Skeletal muscle cell (primary cell): ENCODE data around the gene CWC27.
"Not testable (repeated sequence)": the region's sequence is repeated elsewhere in the genome, so short reads cannot be mapped to it uniquely, and the experiment has no call there.

ENCODE experiments used
- DNase-seq: peaks from one replicate; pipeline ENCODE4 v3.0.0-alpha.2; 2010; ENCODE audit warnings: low read depth
- H3K4me3 ChIP-seq: 2 replicates; pipeline ENCODE4 v1.5.1; 2011; ENCODE audit warnings: low read depth, mild to moderate bottlenecking, control low read depth, low read length, moderate library complexity

CWC27 gene

GRCh38 chr5:64784451-64785025, 15.8 kb downstream of the CWC27 start:
- peak; percentile 47 for DNase-seq
- no peak overlapping the region for H3K4me3 ChIP-seq

GRCh38 chr5:64786372-64786771, 17.6 kb downstream of the CWC27 start:
- DNase-seq: no peak
- H3K4me3 ChIP-seq: no peak overlapping the region

- no peak for DNase-seq
- no peak overlapping the region for H3K4me3 ChIP-seq
These were observed 19.4 kb downstream of the CWC27 start for GRCh38 chr5:64788156-64788555.

- DNase-seq: peak; percentile 34
- no peak overlapping the region for H3K4me3 ChIP-seq
These were observed 20.7 kb downstream of the CWC27 start for GRCh38 chr5:64789457-64789856.

GRCh38 chr5:64790210-64790609, 21.5 kb downstream of the CWC27 start:
- no peak for DNase-seq
- H3K4me3 ChIP-seq: no peak overlapping the region

GRCh38 chr5:64792469-64792868, 23.7 kb downstream of the CWC27 start:
- no peak for DNase-seq
- no peak overlapping the region for H3K4me3 ChIP-seq

- DNase-seq: no peak
- H3K4me3 ChIP-seq: no peak overlapping the region
These were observed 25.5 kb downstream of the CWC27 start for GRCh38 chr5:64794053-64794770.

GRCh38 chr5:64796301-64796700, 27.6 kb downstream of the CWC27 start:
- no peak for DNase-seq
- H3K4me3 ChIP-seq: no peak overlapping the region

- no peak for DNase-seq
- no peak overlapping the region for H3K4me3 ChIP-seq
These were observed 32.2 kb downstream of the CWC27 start for GRCh38 chr5:64800926-64801325.

- DNase-seq: no peak
- H3K4me3 ChIP-seq: no peak overlapping the region
These were observed 37.8 kb downstream of the CWC27 start for GRCh38 chr5:64806537-64806936.

- no peak overlapping the region for H3K4me3 ChIP-seq
- DNase-seq: no peak
These were observed 38.8 kb downstream of the CWC27 start for GRCh38 chr5:64807520-64807919.

- peak; percentile 32 for DNase-seq
- no peak overlapping the region for H3K4me3 ChIP-seq
These were observed 42.4 kb downstream of the CWC27 start for GRCh38 chr5:64811050-64811640.

GRCh38 chr5:64814073-64814472, 45.3 kb downstream of the CWC27 start:
- DNase-seq: no peak
- no peak overlapping the region for H3K4me3 ChIP-seq

GRCh38 chr5:64818245-64818644, 49.5 kb downstream of the CWC27 start:
- no peak overlapping the region for H3K4me3 ChIP-seq
- DNase-seq: no peak

GRCh38 chr5:64819345-64819744, 50.6 kb downstream of the CWC27 start:
- not testable (repeated sequence) for H3K4me3 ChIP-seq, DNase-seq

GRCh38 chr5:64822320-64822719, 53.6 kb downstream of the CWC27 start:
- no peak for DNase-seq
- H3K4me3 ChIP-seq: no peak overlapping the region

- no peak overlapping the region for H3K4me3 ChIP-seq
- DNase-seq: no peak
These were observed 57.8 kb downstream of the CWC27 start for GRCh38 chr5:64826541-64826940.

- DNase-seq: no peak
- no peak overlapping the region for H3K4me3 ChIP-seq
These were observed 59.0 kb downstream of the CWC27 start for GRCh38 chr5:64827703-64828102.

- not testable (repeated sequence) for DNase-seq, H3K4me3 ChIP-seq
These were observed 61.9 kb downstream of the CWC27 start for GRCh38 chr5:64830650-64831049.

- no peak overlapping the region for H3K4me3 ChIP-seq
- no peak for DNase-seq
These were observed 63.3 kb downstream of the CWC27 start for GRCh38 chr5:64831996-64832395.

- no peak overlapping the region for H3K4me3 ChIP-seq
- DNase-seq: no peak
These were observed 65.3 kb downstream of the CWC27 start for GRCh38 chr5:64834037-64834436.
